ENCODE results near the gene CCHCR1.

CCHCR1 gene

GRCh38 chr6:31125586-31126363 lies 31.8 kb downstream of the CCHCR1 start:
- peaks cover 26% of the 10 kb centered on the region for H3K4me1 Mint-ChIP-seq
- no peaks in the 10 kb centered on the region for H3K9me3 Mint-ChIP-seq
- no peak for TF ChIP-seq CTCF (IDR thresholded peaks at IDR 0.05)
- DNase-seq = no peak
- H3K36me3 Mint-ChIP-seq (ENCODE audit: low read depth) = no peaks in the 10 kb centered on the region
- no peak overlapping the region for H3K4me3 Mint-ChIP-seq
- no peak overlapping the region for H3K27ac Mint-ChIP-seq
- peaks cover 11% of the 10 kb centered on the region for H3K27me3 Mint-ChIP-seq (ENCODE audit: low read depth, poor library complexity)

- TF ChIP-seq CTCF (IDR thresholded peaks at IDR 0.05) = no peak
- no peak overlapping the region for H3K27ac Mint-ChIP-seq
- H3K4me1 Mint-ChIP-seq = peaks cover 26% of the 10 kb centered on the region
- H3K9me3 Mint-ChIP-seq = no peaks in the 10 kb centered on the region
- no peaks in the 10 kb centered on the region for H3K36me3 Mint-ChIP-seq (ENCODE audit: low read depth)
- H3K4me3 Mint-ChIP-seq = no peak overlapping the region
- H3K27me3 Mint-ChIP-seq (ENCODE audit: low read depth, poor library complexity) = peaks cover 11% of the 10 kb centered on the region
- no peak for DNase-seq
Observed at GRCh38 chr6:31125162-31125561, 32.4 kb downstream of the CCHCR1 start.

GRCh38 chr6:31122791-31123706 lies 34.6 kb downstream of the CCHCR1 start:
- H3K4me3 Mint-ChIP-seq = no peak overlapping the region
- no peak for DNase-seq
- H3K4me1 Mint-ChIP-seq = peaks cover 26% of the 10 kb centered on the region

GRCh38 chr6:31121131-31121790 lies 36.3 kb downstream of the CCHCR1 start:
- peak overlapping the region; percentile 34 for H3K27ac Mint-ChIP-seq
- peaks cover 3% of the 10 kb centered on the region for H3K27me3 Mint-ChIP-seq (ENCODE audit: low read depth, poor library complexity)
- TF ChIP-seq CTCF (IDR thresholded peaks at IDR 0.05) = no peak
- H3K4me1 Mint-ChIP-seq = peaks cover 31% of the 10 kb centered on the region
- no peak for DNase-seq
- no peak overlapping the region for H3K4me3 Mint-ChIP-seq
- no peaks in the 10 kb centered on the region for H3K9me3 Mint-ChIP-seq
- no peaks in the 10 kb centered on the region for H3K36me3 Mint-ChIP-seq (ENCODE audit: low read depth)

More at GRCh38 chr6:31122791-31123706, 34.6 kb downstream of the CCHCR1 start:
- Mint-ChIP-seq H3K27ac (no peak overlapping the region), H3K27me3 (ENCODE audit: low read depth, poor library complexity) (peaks cover 4% of the 10 kb centered on the region), H3K9me3 (no peaks in the 10 kb centered on the region), H3K36me3 (ENCODE audit: low read depth) (no peaks in the 10 kb centered on the region)
- TF ChIP-seq CTCF (IDR thresholded peaks at IDR 0.05) = no peak

- no peak for TF ChIP-seq CTCF (IDR thresholded peaks at IDR 0.05)
- Mint-ChIP-seq H3K4me1 (peaks cover 32% of the 10 kb centered on the region), H3K4me3 (no peak within 1 kb of the TSS), H3K9me3 (no peaks in the 10 kb centered on the region), H3K36me3 (ENCODE audit: low read depth) (no peaks in the 10 kb centered on the region), H3K27ac (peak within 1 kb of the TSS; percentile 46), H3K27me3 (ENCODE audit: low read depth, poor library complexity) (peaks cover 6% of the 10 kb centered on the region)
- no peak for DNase-seq
Observed at GRCh38 chr6:31120151-31120915, 37.3 kb downstream of the CCHCR1 start, which contains the start of gene CDSN. Gene CDSN (minus strand): TSS chr6:31120446. CDS start chr6:31120419, 27 bp downstream.
